Cardiac muscle cell (in vitro differentiated cells and primary cell): ENCODE results near the gene SURF4. TPM values are rescaled to one million over a fixed set of nuclear protein-coding genes. Genes with fewer than 3 reads are reported as not detected.

ENCODE experiments used
- DNase-seq, 2 donors: peaks; one replicate each; pipeline versions ENCODE4 v3.0.0 to v3.0.0-alpha.2; 2010 to 2017; ENCODE audit warnings: low read depth in 1 of 2, low spot score in 1 of 2
- H3K27ac ChIP-seq: fragments of 200-600 bp; sonication (generic); 2 replicates; pipeline ENCODE4 v1.5.1; 2016
- H3K27me3 ChIP-seq: fragments of 200-600 bp; sonication (generic); 2 replicates; pipeline ENCODE4 v1.6.0; 2016; ENCODE audit warnings: control low read depth
- H3K36me3 ChIP-seq: fragments of 200-600 bp; sonication (generic); 2 replicates; pipeline ENCODE4 v1.5.1; 2016; ENCODE audit warnings: control low read depth
- H3K4me1 ChIP-seq: fragments of 200-600 bp; sonication (generic); 2 replicates; pipeline ENCODE4 v1.8.1; 2017; ENCODE audit warnings: low read depth, mild to moderate bottlenecking, mixed run types
- H3K4me3 ChIP-seq: fragments of 200-600 bp; sonication (generic); 2 replicates; pipeline ENCODE4 v1.5.1; 2016; ENCODE audit warnings: mild to moderate bottlenecking
- H3K9me3 ChIP-seq: fragments of 200-600 bp; sonication (generic); 2 replicates; pipeline ENCODE4 v1.5.1; 2017; ENCODE audit warnings: low read depth, mild to moderate bottlenecking, control low read depth
- polyA plus RNA-seq: library from polyadenylated mRNA; unstranded; fragments of >200 nt; fragmentation: Nextera tagmentation; extraction: Ambion mirVana; gene quantifications from 2 replicates; pipeline ENCODE4 v1.2.1, GENCODE V29; 2016
- total RNA-seq: library from RNA; depleted of rRNA; stranded (reverse); fragments of >200 nt; gene quantifications from 2 replicates; pipeline ENCODE4 v1.2.3, GENCODE V29; 2016
- TF ChIP-seq, protein P1 (sequence below): IDR thresholded peaks from 2 replicates; pipeline ENCODE4 v1.5.1; 2012; ENCODE audit warnings: low read depth, mild to moderate bottlenecking, low read length

SURF4 gene
- total and polyA plus RNA-seq, 2 experiments from 2014 or later: 121 to 200 TPM

- Histone ChIP-seq H3K4me3 (no peak overlapping the region), H3K27ac (no peak overlapping the region), H3K36me3 (no peaks in the 10 kb centered on the region), H3K9me3 (no peaks in the 10 kb centered on the region), H3K4me1 (no peaks in the 10 kb centered on the region), H3K27me3 (no peaks in the 10 kb centered on the region)
- TF ChIP-seq, protein P1, sequence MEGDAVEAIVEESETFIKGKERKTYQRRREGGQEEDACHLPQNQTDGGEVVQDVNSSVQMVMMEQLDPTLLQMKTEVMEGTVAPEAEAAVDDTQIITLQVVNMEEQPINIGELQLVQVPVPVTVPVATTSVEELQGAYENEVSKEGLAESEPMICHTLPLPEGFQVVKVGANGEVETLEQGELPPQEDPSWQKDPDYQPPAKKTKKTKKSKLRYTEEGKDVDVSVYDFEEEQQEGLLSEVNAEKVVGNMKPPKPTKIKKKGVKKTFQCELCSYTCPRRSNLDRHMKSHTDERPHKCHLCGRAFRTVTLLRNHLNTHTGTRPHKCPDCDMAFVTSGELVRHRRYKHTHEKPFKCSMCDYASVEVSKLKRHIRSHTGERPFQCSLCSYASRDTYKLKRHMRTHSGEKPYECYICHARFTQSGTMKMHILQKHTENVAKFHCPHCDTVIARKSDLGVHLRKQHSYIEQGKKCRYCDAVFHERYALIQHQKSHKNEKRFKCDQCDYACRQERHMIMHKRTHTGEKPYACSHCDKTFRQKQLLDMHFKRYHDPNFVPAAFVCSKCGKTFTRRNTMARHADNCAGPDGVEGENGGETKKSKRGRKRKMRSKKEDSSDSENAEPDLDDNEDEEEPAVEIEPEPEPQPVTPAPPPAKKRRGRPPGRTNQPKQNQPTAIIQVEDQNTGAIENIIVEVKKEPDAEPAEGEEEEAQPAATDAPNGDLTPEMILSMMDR: no peak
- DNase-seq: no peak
These were observed 13.2 kb upstream of the SURF4 start for GRCh38 chr9:133389025-133389557.

- no peak for DNase-seq
- no peaks in the 10 kb centered on the region for H3K36me3 ChIP-seq
- H3K4me3 ChIP-seq: no peak overlapping the region
- no peaks in the 10 kb centered on the region for H3K9me3 ChIP-seq
- no peaks in the 10 kb centered on the region for H3K27me3 ChIP-seq
- H3K27ac ChIP-seq: no peak overlapping the region
- TF ChIP-seq, protein P1: no peak
- no peaks in the 10 kb centered on the region for H3K4me1 ChIP-seq
These were observed 11.8 kb upstream of the SURF4 start for GRCh38 chr9:133387680-133388079.

DNA sequence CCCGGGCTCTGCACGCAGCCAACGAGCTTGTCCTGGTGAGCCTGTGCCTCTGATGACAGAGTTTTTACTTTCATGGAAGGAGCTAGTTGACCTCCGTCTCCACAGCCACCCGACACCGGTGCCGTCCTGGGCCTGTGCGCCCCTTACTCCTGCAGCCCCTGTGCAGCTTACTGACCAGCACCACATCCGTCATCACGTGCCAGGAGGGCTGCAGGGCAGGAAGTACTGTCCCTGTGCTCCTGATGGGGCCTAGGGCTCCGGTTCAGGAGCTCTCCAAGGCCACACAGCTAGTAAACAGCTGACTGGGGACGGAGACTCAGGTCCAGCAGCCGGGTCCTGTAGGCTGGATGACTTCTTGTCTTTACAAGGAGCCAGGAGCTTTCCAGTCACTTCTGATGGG, 10.5 kb upstream of the SURF4 start:
- peak in 1 of 2 donors; percentile 14 for DNase-seq
- TF ChIP-seq, protein P1: no peak
- H3K27me3 ChIP-seq: no peaks in the 10 kb centered on the region
- H3K4me1 ChIP-seq: no peaks in the 10 kb centered on the region
- H3K9me3 ChIP-seq: no peaks in the 10 kb centered on the region
- H3K36me3 ChIP-seq: no peaks in the 10 kb centered on the region
- H3K27ac ChIP-seq: no peak overlapping the region
- no peak overlapping the region for H3K4me3 ChIP-seq

DNA sequence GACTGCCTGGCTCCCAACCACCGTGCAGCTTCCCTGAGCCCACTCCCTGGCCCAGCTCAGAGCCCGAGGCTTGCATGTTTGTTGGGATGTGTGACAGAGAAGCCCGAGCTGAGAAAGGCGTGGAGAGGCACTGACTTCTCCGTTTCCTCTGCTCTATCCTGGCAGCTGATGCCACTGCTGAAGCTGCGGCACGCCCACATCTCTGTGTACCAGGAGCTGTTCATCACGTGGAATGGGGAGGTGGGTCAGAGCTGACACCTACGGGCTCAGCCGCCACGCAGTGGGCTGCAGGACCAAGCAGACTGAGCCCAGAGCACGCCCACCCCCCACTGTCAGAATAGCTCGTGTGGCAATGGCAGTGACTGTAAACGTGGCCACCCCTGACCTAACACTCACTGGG, 9.6 kb upstream of the SURF4 start:
- Histone ChIP-seq H3K9me3 (no peaks in the 10 kb centered on the region), H3K4me3 (no peak overlapping the region), H3K27ac (no peak overlapping the region), H3K4me1 (no peaks in the 10 kb centered on the region), H3K27me3 (no peaks in the 10 kb centered on the region), H3K36me3 (no peaks in the 10 kb centered on the region)
- no peak for DNase-seq
- TF ChIP-seq, protein P1: no peak

GRCh38 chr9:133384736-133385321, 9.0 kb upstream of the SURF4 start:
- Histone ChIP-seq H3K36me3 (no peaks in the 10 kb centered on the region), H3K4me1 (no peaks in the 10 kb centered on the region), H3K27me3 (no peaks in the 10 kb centered on the region), H3K27ac (no peak overlapping the region), H3K9me3 (no peaks in the 10 kb centered on the region), H3K4me3 (no peak overlapping the region)
- TF ChIP-seq, protein P1: no peak
- DNase-seq: no peak
